Left kidney (tissue), 2 donors: ENCODE results near the gene CA5A. TPM values are rescaled to one million over a fixed set of nuclear protein-coding genes. Genes with fewer than 3 reads are reported as not detected.
"Not testable (repeated sequence)": the region's sequence is repeated elsewhere in the genome, so short reads cannot be mapped to it uniquely, and the experiment has no call there.

Experiments used
- DNase-seq: peaks from one replicate; pipeline ENCODE4 v3.0.0-alpha.2; 2013
- polyA plus RNA-seq: library from polyadenylated mRNA; unstranded; fragments of 120-200 nt; gene quantifications from one replicate; pipeline ENCODE4 v1.2.1, GENCODE V29; 2013; ENCODE audit not compliant: insufficient read length

Gene CA5A
- polyA plus RNA-seq, 1 donor, result 0.25 TPM

DNA sequence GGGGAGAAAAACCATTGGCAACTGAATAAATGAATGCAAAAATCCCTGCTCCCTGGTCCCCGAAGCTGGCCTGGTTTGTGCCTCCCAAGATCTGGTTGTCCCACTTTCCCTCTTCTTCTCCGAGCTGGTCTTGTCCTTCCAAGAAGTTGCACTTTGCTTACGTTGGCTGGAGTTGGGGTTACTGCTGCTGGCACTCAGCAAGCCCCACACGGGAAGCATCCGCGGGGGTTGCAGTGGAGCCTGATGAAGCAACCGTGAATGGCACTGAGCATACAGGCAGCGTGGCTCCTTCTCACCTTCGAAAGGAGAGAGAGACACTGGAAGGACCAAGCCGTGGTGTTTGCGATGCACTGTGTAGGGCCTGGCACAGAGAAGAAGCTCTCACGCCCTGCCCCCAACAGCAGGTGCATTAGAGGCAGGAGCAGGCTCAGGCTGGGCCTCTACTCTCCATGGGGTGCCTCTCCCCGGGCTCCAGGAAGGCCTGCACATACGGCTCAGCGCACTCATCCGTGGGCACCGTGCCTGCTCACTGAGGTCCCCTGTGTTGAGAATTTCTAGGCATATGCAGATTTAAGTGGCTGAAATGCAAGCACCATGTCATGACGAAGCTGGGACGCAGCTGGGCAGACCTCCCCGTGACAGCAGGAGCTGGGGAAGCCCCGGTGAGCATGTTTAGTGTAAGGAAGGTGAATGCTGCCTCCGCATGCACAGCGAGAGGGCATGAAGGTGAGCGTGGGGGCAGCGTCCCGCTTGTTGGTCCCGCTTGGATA, 12.1 kb downstream of the CA5A start:
- peak; percentile 39 for DNase-seq

DNA sequence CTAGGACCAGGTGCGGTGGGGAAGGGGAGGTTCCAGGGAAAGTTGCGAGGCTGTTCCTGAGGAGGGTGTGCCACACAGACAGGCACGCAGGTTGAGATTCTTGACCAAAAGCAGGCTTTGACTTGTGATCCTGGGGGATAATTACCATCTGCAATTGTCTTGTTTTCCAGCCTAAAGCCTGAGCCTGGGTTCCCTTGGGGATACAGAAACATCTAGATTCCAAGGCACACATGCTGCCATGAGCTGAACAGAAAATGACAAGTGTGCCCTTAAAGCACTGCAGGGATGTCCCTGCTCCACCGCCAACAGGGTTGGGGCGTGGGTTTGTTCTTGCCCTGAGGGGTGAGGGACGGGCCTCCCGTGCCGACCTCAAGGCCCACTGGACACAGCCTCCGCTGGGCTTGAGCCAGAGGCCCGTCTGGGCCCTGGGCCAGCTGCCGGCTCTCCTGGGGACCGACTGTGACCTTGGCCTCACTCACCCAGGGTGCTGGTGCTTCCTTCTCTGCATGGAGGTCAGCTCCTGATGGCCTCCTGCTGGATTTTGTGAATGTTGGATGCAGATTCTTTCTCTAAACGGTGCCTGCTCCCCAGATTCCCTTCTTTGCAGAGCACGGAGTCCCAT, 14.0 kb downstream of the CA5A start:
- no peak for DNase-seq

DNA sequence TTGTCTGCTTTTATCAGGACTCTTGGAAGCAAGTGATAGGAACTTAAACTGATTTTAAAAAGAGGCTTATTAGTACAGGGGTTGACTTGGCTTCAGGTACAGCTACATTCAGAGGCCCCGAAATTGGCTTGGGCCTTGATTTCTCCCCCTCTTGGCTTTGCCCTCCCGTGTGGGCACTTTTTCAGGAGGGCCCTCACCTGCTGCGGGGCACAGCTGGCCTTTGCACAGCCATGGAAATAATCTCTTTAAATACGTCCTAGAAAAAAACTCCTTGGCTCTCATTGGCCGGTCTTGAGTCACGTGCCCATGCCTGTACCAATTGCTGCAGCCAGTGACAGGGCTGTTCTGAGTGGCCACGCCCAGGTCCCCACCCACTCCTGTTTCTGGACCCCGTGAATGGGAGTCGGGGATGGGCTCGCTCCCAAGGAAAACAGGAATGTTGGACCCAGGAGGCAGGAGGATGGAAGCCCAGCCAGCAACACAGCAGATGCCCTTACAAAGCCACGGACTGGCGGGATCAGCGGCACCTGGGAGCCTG, 15.0 kb downstream of the CA5A start:
- DNase-seq, result no peak

DNA sequence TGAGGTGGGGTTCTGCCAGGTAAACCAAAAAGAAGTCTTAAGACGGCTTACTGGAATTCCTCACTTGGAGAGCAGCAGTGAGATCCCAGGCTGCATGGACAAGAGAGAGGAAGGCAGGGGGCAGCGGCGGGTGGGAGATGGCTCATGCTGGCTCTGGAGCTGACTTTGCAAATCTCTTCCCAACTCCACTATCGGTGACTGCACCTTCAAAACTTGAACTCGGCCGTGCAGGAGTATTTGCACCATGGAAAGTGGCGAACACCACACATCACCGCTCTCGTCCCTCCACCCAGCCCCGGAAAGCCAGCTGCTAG, 16.7 kb downstream of the CA5A start:
- no peak for DNase-seq

DNA sequence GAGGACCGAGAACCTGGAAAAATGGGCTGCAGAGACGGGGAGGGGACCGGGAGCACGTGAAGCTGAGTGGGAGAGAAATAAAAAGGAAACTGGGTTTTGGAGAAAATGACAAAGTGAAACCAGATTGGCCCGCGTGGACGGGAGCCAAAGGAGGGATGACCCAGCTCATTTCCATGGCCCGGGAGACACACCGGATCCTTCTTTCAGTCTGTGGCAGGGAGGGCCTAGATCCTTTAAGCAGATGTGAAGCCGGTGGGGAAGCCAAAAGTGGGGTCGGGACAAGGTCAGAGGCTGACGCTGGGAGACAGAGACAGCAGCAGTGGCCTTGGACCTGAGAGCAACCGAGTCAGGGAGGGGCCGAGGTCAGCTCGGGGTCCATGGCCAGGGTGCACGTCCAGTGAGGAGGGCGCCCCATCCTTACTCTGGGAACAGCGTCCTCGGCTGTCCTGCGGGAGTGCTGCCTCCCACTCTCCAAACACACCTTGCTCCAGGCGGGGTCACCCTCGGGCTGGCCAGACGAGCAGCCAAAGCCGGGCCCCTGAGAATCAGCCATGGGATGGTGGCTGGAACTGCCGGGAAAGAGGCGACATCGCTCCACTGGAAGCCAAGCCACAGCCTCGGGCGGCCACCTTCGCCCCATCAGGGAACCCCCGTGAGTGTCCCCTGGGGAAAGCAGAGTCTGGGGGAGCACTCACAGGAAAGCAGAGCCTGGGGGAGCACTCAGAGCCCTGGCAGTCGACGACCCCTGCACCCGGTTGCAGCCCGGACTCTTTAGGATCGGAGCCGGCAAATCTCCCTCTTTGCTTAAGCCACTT, 17.3 kb downstream of the CA5A start:
- no peak for DNase-seq

DNA sequence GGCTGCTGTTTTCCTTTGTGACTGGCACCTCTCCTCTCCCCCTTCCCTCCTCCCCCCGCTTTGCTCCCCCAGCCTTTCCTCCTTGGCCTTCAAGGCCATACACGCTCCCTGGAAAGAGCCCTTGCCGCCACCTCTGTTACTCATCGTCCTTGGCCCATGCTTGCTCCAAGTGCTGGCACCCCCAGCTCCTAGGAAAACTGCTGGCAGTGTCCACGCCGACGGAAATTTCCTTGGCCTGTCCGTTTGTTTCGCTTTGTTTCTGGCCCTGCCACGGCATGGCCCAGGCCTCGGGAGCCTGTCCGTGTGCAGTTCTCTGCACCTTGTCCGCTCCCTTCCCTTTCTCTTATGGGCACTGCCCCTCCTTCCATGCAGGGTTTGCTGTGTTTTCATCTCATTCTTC, 18.0 kb downstream of the CA5A start:
- DNase-seq, result no peak

DNA sequence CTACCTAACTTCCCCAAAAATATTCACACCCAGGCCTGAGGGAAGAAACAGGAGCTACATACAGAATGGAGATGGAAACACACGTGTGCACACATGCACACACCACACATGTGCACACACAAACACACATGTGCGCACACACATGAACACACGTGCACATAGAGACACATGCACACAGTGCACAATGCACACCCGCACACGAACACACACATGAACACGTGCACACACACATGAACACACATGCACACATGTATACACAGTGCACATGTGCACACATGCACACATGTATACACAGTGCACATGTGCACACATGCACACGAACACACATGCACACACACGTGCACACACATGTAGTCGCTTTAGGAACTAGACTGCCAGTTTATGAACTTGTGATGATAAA, 18.8 kb downstream of the CA5A start:
- DNase-seq, result no peak

DNA sequence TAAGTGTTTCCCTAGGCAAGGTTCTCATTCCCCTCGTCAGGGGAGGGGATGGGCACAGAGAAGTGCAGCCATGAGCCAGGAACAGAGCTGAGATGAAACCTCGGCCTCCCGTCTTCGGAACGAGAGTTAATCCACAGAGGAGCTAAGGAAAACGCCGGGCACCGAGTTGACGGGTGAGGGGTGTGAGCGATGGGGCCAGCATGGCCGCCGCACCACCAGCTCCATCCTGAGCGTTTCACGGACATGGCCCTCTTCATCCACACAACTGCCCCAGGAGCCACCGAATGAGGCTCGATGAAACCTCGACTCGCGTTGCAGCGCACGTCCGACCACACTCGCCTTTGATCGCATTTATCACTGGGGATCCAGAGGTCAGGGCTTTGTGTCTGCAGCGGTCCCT, 21.5 kb downstream of the CA5A start:
- no peak for DNase-seq

DNA sequence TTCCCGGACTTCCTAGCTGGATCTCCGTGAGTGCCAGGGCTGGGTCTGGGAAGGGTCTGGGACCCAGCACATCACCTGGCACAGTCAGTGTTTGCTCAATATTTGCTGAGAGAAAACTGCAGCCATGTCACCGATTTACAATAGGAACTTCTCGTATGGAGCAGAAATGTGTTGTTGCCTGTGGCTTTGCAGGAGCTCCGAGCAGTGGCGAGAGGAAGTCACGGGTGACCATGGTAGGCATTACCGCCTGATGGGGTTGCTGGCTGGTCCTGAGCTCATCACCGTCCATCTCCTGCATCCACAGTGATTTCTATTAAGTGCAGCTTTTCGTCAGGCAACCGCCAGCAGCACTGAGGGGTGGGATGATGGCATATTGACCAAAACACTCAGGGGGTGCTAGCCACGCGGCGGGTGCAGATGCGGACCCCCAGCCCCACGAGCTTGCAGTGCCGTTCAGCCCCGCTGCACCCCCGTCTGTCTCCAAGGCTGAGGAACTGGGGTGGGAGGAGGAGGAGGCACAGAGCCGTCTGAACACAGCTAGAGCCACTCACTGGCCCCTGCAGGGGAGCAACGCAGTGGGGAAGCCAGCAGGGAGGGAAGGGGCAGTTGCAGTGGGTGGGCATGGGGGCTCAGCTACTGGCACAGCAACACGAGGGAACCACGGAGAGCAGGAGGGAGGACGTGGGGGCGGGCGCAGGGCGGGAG, 22.2 kb downstream of the CA5A start:
- not testable (repeated sequence) for DNase-seq

DNA sequence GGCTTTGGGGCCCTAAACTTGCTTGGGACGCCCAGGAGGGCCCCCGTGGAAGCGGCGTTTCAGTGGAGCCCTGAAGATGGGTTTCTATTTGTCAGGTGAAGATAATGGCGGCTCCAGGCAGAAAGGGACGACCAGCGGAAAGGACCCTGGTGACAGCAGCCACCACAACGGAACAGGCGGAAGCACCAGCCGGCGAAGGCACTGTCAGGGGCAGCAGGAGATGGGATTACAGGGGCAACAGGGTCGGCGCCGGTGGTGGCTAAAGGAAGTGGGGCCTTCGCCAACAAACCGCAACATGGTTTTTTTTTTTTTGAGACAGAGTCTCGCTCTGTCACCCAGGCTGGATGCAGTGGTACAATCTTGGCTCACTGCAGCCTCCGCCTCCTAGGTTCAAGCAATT, 23.6 kb downstream of the CA5A start:
- DNase-seq, result not testable (repeated sequence)

DNA sequence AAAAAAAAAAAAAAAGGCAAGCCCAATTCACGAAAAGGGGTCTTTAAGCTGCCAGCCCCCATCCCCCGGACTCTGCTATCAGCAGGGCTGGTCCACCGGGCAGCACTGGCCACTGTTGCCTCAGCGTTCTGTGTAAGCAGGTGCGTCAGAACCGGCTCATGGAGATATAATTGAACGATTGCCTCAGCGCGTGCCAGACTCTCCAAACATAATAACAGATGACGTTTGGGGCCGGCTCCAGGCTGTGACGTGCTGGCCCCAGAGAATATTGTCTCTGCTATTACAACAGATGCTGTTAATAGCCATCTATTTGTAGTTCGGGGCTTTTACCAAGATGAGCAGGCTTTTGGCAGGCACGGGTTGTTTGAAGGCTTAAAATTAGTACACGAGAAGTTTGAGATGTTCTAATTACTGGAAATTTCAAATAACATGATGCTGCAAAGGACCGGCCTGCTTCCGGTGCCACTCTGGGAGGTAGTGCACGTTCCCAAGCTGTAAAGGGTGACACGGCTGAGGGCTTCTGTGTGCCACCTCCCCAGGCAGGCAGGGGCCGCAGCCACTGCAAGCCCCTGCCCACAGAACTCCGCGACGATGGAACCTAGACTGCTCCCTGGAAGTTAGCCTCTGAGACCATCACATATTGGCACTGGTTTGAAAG, 25.1 kb downstream of the CA5A start:
- DNase-seq, result not testable (repeated sequence)

GRCh38 chr16:87909203-87909935, 27.0 kb downstream of the CA5A start:
- DNase-seq, result peak; percentile 27

- DNase-seq, result not testable (repeated sequence)
These were observed 28.2 kb downstream of the CA5A start for GRCh38 chr16:87908101-87908500.

GRCh38 chr16:87905521-87905920, 30.8 kb downstream of the CA5A start:
- not testable (repeated sequence) for DNase-seq

DNA sequence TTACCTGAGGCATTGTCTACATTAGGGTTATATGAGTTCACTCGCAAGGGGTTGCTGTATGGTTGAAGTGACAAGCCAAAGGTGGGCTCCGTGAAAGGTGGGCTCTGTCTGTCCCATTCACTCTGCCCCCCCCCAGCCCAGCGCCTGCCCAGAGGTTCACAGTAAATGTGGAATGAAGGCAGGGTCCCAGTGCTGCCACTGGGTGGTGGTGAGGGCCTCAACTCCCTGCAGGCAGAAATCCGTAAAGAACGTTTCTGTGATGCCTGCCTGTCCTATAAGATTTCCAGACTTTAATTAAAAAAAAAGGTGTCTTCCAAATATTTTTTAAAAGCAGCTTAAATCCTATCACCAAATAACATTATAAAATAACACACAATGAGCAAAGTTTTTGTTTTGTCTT, 31.4 kb downstream of the CA5A start:
- DNase-seq, result not testable (repeated sequence)

DNA sequence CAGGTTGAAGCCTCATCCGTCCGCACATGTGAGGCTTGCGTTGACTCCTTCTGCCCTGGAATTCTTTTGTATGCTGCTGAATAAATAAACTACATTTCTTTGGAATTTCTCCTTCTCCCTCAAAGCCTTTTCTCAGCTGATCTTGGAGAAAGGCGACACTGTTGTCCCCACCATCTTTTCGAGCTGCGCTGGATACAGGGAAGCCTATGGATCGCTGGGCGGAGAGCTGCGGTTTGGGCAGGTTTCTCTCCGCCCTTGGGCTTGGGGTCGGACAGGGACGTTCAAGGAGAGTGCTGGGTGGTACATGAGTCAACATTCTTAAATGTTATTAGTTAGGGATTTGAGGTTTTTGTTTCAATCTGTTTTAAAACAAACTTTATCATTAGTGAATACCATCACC, 35.8 kb downstream of the CA5A start:
- DNase-seq, result not testable (repeated sequence)

DNA sequence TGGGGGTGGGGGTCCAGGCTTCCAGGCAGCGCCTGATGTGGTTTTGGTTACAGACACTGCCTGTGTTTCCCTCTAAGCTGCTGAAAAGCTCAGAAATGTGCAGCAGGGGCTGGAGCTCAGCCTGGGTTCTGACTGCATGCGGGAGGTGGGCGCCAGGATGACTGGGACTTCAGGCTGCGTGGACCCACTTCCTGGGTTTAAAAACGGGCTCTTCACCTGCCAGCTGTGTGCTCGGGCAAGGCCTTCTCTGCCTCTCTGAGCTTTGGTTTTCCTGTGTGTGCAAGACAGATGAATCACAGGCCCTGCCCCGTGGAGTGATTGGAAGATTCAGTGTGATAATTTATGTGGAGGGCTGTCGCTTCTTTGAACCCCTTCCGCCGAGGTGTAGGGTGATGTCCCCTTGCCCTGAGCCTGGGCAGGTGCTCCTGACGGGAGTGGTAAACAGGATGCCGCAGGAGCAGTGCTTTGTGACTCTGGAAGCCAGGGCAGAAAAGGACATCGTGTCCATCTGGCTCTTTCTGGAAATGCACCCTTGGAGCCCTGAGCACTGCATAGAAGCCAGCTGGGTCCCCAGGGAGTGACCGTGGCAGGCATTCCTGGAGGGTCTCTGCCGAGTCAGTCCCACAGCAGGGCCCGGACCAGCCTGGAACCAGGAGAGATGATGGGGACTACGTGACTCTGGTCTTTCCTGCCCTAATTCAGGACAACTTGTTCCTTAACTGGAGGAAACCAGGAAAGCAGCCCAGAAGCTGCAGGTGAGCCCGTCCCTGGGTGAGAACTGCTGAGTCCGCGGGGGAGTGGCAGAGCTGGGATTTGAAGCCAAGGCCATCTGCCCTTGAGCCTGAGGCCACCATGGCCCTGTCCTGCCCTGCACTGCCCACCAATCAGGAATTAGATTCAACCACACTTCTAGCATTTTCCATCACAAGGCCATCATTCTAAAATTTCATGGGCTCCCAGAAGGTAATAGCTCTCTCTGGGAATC, 38.5 kb downstream of the CA5A start:
- no peak for DNase-seq

GRCh38 chr16:87896924-87897520, 39.3 kb downstream of the CA5A start:
- not testable (repeated sequence) for DNase-seq
